HepG2 (cell line): Measurements from ENCODE around the gene USP11. TPM values are rescaled to one million over a fixed set of nuclear protein-coding genes. Genes with fewer than 3 reads are reported as not detected.

Source experiments
- ATAC-seq: fragments of 200-7000 bp; cut with Tn5 transposase; 3 replicates; pipeline ENCODE4 v1.9.1; 2020; ENCODE audit warnings: mild to moderate bottlenecking, moderate library complexity
- BruUV-seq: library from RNA; stranded (reverse); fragments of 400-500 nt; replicated peaks from 2 replicates; lab custom pipeline; 2021; lab: Mats Ljungman, UMichigan
- CTCF ChIA-PET: fragments of 300-600 bp; formaldehyde crosslinking; extraction: SDS; loops from one replicate; lab custom pipeline; 2021; ENCODE audit warnings: low total read pairs, inconsistent platforms, low intra/inter-chr PET ratio; lab: Yijun Ruan, JAX
- POLR2A ChIA-PET: fragments of 350-600 bp; sonication (Branson Sonifier 250); formaldehyde crosslinking; loops from one replicate; lab custom pipeline; 2020; ENCODE audit warnings: antibody characterized with exemption, inconsistent platforms; lab: Yijun Ruan, JAX
- DNase-seq: peaks from one replicate; pipeline ENCODE4 v3.0.0-alpha.2; 2015; ENCODE audit warnings: low spot score
- FAIRE-seq: peaks from 3 replicates; lab custom pipeline; 2011; peaks lifted over from hg19 to GRCh38; lab: Jason Lieb, UNC
- H2AFZ ChIP-seq: one replicate; pipeline ENCODE4 v1.6.1; 2011; ENCODE audit warnings: low read length, inconsistent platforms
- H3K27ac ChIP-seq: fragments of 300-600 bp; 3 replicates; pipeline ENCODE4 v1.8.0; 2011; ENCODE audit warnings: mixed run types, mild to moderate bottlenecking, mixed read lengths, low read length, inconsistent platforms; ENCODE audit not compliant: insufficient read depth; ENCODE audit errors: extremely low read length
- H3K27me3 ChIP-seq, 2 experiments: fragments of 200-600 bp in 1 of 2; 2 replicates in 1 of 2; 3 replicates in 1 of 2; pipeline versions ENCODE4 v1.6.0 to v1.8.0; 2011; ENCODE audit warnings: low read length in 2 of 2, mild to moderate bottlenecking in 2 of 2, moderate library complexity in 2 of 2, inconsistent platforms in 1 of 2; ENCODE audit not compliant: insufficient read depth in 2 of 2, control insufficient read depth in 1 of 2
- H3K36me3 ChIP-seq, 2 experiments: fragments of 200-600 bp in 1 of 2; replicated peaks in 1 of 2; 2 replicates in 1 of 2; 3 replicates in 1 of 2; pipeline versions ENCODE4 v1.5.1 to v1.8.0; 2011; ENCODE audit warnings: low read length in 2 of 2, inconsistent platforms in 1 of 2; ENCODE audit not compliant: insufficient read depth in 2 of 2, control insufficient read depth in 1 of 2
- H3K4me1 ChIP-seq: 2 replicates; pipeline ENCODE4 v1.5.1; 2012; ENCODE audit warnings: low read length, inconsistent platforms; ENCODE audit not compliant: insufficient read depth
- H3K4me2 ChIP-seq: 2 replicates; pipeline ENCODE4 v1.6.0; 2011; ENCODE audit warnings: low read depth, low read length, inconsistent platforms
- H3K4me3 ChIP-seq, 3 experiments: fragments of 200-600 bp in 1 of 3; sonication (generic), shearing (Covaris generic) in 1 of 3; replicated peaks in 1 of 3; 2 replicates each; pipeline ENCODE4 v1.5.1; 2011 to 2016; ENCODE audit warnings: low read length in 3 of 3, inconsistent platforms in 2 of 3, low read depth in 2 of 3, mild to moderate bottlenecking in 2 of 3, control low read depth in 1 of 3, mixed read lengths in 1 of 3; ENCODE audit not compliant: insufficient read depth in 1 of 3
- H3K79me2 ChIP-seq: one replicate; pipeline ENCODE4 v1.6.1; 2011; ENCODE audit warnings: low read length, inconsistent platforms; ENCODE audit not compliant: insufficient read depth
- H3K9ac ChIP-seq: 2 replicates; pipeline ENCODE4 v1.6.0; 2011; ENCODE audit warnings: mild to moderate bottlenecking, low read depth, low read length, inconsistent platforms; ENCODE audit not compliant: insufficient read depth
- H3K9me3 ChIP-seq: 2 replicates; pipeline ENCODE4 v1.5.1; 2012; ENCODE audit warnings: mild to moderate bottlenecking, low read length
- H4K20me1 ChIP-seq: 2 replicates; pipeline ENCODE4 v1.6.0; 2011; ENCODE audit warnings: inconsistent platforms, mild to moderate bottlenecking, low read length, moderate library complexity; ENCODE audit not compliant: insufficient read depth
- ATF3 ChIP-seq: sonication (generic); formaldehyde crosslinking; IDR thresholded peaks from 2 replicates; pipeline ENCODE4 v1.4.0; 2020; ENCODE audit warnings: missing genetic modification reagents
- BHLHE40 ChIP-seq: IDR thresholded peaks from 2 replicates; pipeline ENCODE4 v1.6.1; 2011; ENCODE audit warnings: low read length, improper control_type of control experiment
- BRCA1 ChIP-seq: sonication (generic); formaldehyde crosslinking; IDR thresholded peaks from 2 replicates; pipeline ENCODE4 v1.4.0; 2020; ENCODE audit warnings: missing genetic modification reagents
- CEBPB ChIP-seq: IDR thresholded peaks from 2 replicates; pipeline ENCODE4 v1.6.1; 2011; ENCODE audit warnings: low read depth, low read length, improper control_type of control experiment, borderline replicate concordance
- DBP ChIP-seq: sonication (generic); formaldehyde crosslinking; IDR thresholded peaks from 2 replicates; pipeline ENCODE4 v1.4.0; 2020; ENCODE audit warnings: missing genetic modification reagents; ENCODE audit errors: not compliant biosample characterization
- FOXK2 ChIP-seq: fragments of 450-650 bp; IDR thresholded peaks from 2 replicates; pipeline ENCODE4 v1.6.1; 2016
- GTF2F1 ChIP-seq: fragments of 150-350 bp; IDR thresholded peaks from 2 replicates; pipeline ENCODE4 v1.6.1; 2014; ENCODE audit warnings: low read length
- HDAC2 ChIP-seq: sonication (generic); formaldehyde crosslinking; IDR thresholded peaks from 2 replicates; pipeline ENCODE4 v1.4.0; 2020; ENCODE audit warnings: missing genetic modification reagents
- MEIS1 ChIP-seq: sonication (generic); formaldehyde crosslinking; IDR thresholded peaks from 2 replicates; pipeline ENCODE4 v1.9.0; 2021; ENCODE audit warnings: mild to moderate bottlenecking, missing genetic modification reagents, moderate library complexity, borderline replicate concordance
- POLR2AphosphoS5 ChIP-seq: IDR thresholded peaks from 2 replicates; pipeline ENCODE4 v1.6.1; 2012; ENCODE audit warnings: low read depth, low read length
- SSRP1 ChIP-seq: IDR thresholded peaks from 2 replicates; pipeline ENCODE4 v1.6.1; 2016; ENCODE audit warnings: control low read depth
- STAG1 ChIP-seq: sonication (generic); formaldehyde crosslinking; IDR thresholded peaks from 2 replicates; pipeline ENCODE4 v1.4.0; 2020; ENCODE audit warnings: missing genetic modification reagents
- ZFP36 ChIP-seq: fragments of 150-350 bp; IDR thresholded peaks from 2 replicates; pipeline ENCODE4 v1.6.1; 2018; ENCODE audit warnings: borderline replicate concordance, low read length, low read depth; ENCODE audit not compliant: partially characterized antibody
- ZNF12 ChIP-seq: sonication (generic); formaldehyde crosslinking; IDR thresholded peaks from 2 replicates; pipeline ENCODE4 v1.5.0; 2020; ENCODE audit warnings: missing genetic modification reagents
- ZNF354B ChIP-seq: sonication (generic); formaldehyde crosslinking; IDR thresholded peaks from 2 replicates; pipeline ENCODE4 v1.8.0; 2022; ENCODE audit warnings: mild to moderate bottlenecking, missing genetic modification reagents
- ZNF543 ChIP-seq: sonication (generic); formaldehyde crosslinking; IDR thresholded peaks from 2 replicates; pipeline ENCODE4 v1.4.0; 2020; ENCODE audit warnings: mild to moderate bottlenecking, missing genetic modification reagents
- ZNF556 ChIP-seq: sonication (generic); formaldehyde crosslinking; IDR thresholded peaks from 2 replicates; pipeline ENCODE4 v1.4.0; 2020; ENCODE audit warnings: mild to moderate bottlenecking, missing genetic modification reagents, borderline replicate concordance
- WGBS: methylation state at CpG from one replicate; pipeline ENCODE4 v1.1.6; 2017; ENCODE audit warnings: low lambda C conversion rate; 5-methylcytosine and 5-hydroxymethylcytosine counted together
- in situ Hi-C: cut with HindIII; loops from 2 replicates; pipeline ENCODE4 v1.10.0; 2017; ENCODE audit warnings: low pct_unique_long_range_greater_than_20kb; ENCODE audit not compliant: extremely low pct_ligation_motif_present
- intact Hi-C: fragments of 100-400 bp; cut with micrococcal nuclease; formaldehyde crosslinking; loops from one replicate; pipeline ENCODE4 v1.10.0; 2022; ENCODE audit not compliant: unreplicated experiment
- polyA plus RNA-seq, 8 experiments: library from polyadenylated mRNA; depleted of rRNA in 3 of 8; stranded (reverse) in 7 of 8; unstranded in 1 of 8; fragments of >200 nt; fragmentation: Illumina TruSeq in 4 of 8; extraction: Trizol in 4 of 8; gene quantifications; 2 replicates each; pipeline versions ENCODE4 v1.2.1 to v1.2.3, GENCODE V29; 2011 to 2016; ENCODE audit warnings: low read depth in 4 of 8, missing spikeins in 1 of 8, mixed read lengths in 1 of 8; ENCODE audit not compliant: insufficient read depth in 1 of 8
- total RNA-seq, 5 experiments: library from RNA; depleted of rRNA; stranded (reverse); fragments of >200 nt; fragmentation: Illumina TruSeq; extraction: Trizol; gene quantifications; 2 replicates each; pipeline ENCODE4 v1.2.3, GENCODE V29; 2016; ENCODE audit warnings: low read depth in 1 of 5
- TF ChIP-seq, protein P1 (sequence below): sonication (generic); formaldehyde crosslinking; IDR thresholded peaks from 2 replicates; pipeline ENCODE4 v1.5.0; 2020; ENCODE audit warnings: missing genetic modification reagents
- TF ChIP-seq, protein P2 (sequence below): sonication (generic); formaldehyde crosslinking; IDR thresholded peaks from 2 replicates; pipeline ENCODE4 v1.8.0; 2022; ENCODE audit warnings: missing genetic modification reagents, mild to moderate bottlenecking, borderline replicate concordance

USP11 gene
- total and polyA plus RNA-seq, 2 of the 13 experiments (the other 11 are each of a cell fraction or from before 2014, with no cell fraction given) = 23.8 to 31.7 TPM

DNA sequence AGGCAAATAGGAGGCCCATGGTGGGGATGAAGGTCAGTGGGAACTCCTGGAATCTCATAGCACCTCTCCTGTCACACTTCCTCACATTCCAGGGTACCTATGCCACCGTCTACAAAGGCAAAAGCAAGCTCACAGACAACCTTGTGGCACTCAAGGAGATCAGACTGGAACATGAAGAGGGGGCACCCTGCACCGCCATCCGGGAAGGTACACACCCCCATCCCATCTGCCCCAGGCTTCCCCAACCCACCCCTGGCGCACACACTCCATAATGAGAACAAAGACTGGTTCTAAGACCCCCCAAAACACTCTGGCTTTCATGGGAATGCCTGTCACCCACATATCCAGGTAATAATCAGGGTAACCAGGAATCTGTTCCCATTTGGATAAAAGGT lies 7.9 kb upstream of the USP11 start (continued):
- TF ChIP-seq CEBPB = no peak
- TF ChIP-seq ZFP36 = no peak
- TF ChIP-seq STAG1 = no peak
- TF ChIP-seq SSRP1 = no peak
- no peak for TF ChIP-seq ZNF543 (CRISPR knock-in tag)
- TF ChIP-seq ZNF556 (CRISPR knock-in tag) = no peak
- no peak for TF ChIP-seq BHLHE40

- no TSS peak for BruUV-seq
- TF ChIP-seq POLR2AphosphoS5 = no peak
- TF ChIP-seq, protein P1, sequence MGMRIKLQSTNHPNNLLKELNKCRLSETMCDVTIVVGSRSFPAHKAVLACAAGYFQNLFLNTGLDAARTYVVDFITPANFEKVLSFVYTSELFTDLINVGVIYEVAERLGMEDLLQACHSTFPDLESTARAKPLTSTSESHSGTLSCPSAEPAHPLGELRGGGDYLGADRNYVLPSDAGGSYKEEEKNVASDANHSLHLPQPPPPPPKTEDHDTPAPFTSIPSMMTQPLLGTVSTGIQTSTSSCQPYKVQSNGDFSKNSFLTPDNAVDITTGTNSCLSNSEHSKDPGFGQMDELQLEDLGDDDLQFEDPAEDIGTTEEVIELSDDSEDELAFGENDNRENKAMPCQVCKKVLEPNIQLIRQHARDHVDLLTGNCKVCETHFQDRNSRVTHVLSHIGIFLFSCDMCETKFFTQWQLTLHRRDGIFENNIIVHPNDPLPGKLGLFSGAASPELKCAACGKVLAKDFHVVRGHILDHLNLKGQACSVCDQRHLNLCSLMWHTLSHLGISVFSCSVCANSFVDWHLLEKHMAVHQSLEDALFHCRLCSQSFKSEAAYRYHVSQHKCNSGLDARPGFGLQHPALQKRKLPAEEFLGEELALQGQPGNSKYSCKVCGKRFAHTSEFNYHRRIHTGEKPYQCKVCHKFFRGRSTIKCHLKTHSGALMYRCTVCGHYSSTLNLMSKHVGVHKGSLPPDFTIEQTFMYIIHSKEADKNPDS (CRISPR knock-in tag) = no peak
- no peak for TF ChIP-seq MEIS1 (CRISPR knock-in tag)
- TF ChIP-seq FOXK2 = no peak
- no peak for TF ChIP-seq HDAC2 (CRISPR knock-in tag)
- TF ChIP-seq ATF3 (CRISPR knock-in tag) = no peak
- TF ChIP-seq GTF2F1 = no peak
- TF ChIP-seq ZNF354B (CRISPR knock-in tag) = no peak
- TF ChIP-seq, protein P2, sequence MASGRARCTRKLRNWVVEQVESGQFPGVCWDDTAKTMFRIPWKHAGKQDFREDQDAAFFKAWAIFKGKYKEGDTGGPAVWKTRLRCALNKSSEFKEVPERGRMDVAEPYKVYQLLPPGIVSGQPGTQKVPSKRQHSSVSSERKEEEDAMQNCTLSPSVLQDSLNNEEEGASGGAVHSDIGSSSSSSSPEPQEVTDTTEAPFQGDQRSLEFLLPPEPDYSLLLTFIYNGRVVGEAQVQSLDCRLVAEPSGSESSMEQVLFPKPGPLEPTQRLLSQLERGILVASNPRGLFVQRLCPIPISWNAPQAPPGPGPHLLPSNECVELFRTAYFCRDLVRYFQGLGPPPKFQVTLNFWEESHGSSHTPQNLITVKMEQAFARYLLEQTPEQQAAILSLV (CRISPR knock-in tag) = no peak
- no peak for TF ChIP-seq DBP (CRISPR knock-in tag)
- TF ChIP-seq ZNF12 (CRISPR knock-in tag) = no peak
- no peak for TF ChIP-seq BRCA1 (CRISPR knock-in tag)
- TF ChIP-seq, all 625 proteins: peak for 0
- H3K36me3 ChIP-seq = peaks cover 11 to 41% of the 10 kb centered on the region in 2 experiments; a peak in 4 of 5 replicates
- peaks cover 13% of the 10 kb centered on the region for H3K79me2 ChIP-seq
- H3K27me3 ChIP-seq = no peaks in the 10 kb centered on the region
- 90% methylated on average over 2 of the region's 6 CpGs for WGBS
- DNase-seq (no peak), FAIRE-seq (no peak), ATAC-seq (no peak)
- peaks cover 4% of the 10 kb centered on the region; the same call in 1 of the 2 replicates for H4K20me1 ChIP-seq
- in situ Hi-C loops = no loop called here
- no peak overlapping the region for H3K9ac ChIP-seq
- H3K4me1 ChIP-seq = peaks cover 5% of the 10 kb centered on the region
- no peaks in the 10 kb centered on the region for H3K9me3 ChIP-seq
- ChIA-PET POLR2A (no interaction called here), CTCF (no interaction called here)
- no peak overlapping the region for H3K4me2 ChIP-seq
- H2AFZ ChIP-seq = no peak overlapping the region
- no peak overlapping the region for H3K4me3 ChIP-seq
- intact Hi-C loops = no loop called here
- no peak overlapping the region for H3K27ac ChIP-seq
Measured at GRCh38 chrX:47226071-47226470, 6.7 kb upstream of the USP11 start.
